NCI-H2171 (cell line): ENCODE measurements around the gene PSMD12.
"Not testable (repeated sequence)": the region's sequence is repeated elsewhere in the genome, so short reads cannot be mapped to it uniquely, and the experiment has no call there.

Experiments
- DNase-seq: peaks from one replicate; lab custom pipeline; 2025; lab: John Stamatoyannopoulos, UW

The PSMD12 gene

DNA sequence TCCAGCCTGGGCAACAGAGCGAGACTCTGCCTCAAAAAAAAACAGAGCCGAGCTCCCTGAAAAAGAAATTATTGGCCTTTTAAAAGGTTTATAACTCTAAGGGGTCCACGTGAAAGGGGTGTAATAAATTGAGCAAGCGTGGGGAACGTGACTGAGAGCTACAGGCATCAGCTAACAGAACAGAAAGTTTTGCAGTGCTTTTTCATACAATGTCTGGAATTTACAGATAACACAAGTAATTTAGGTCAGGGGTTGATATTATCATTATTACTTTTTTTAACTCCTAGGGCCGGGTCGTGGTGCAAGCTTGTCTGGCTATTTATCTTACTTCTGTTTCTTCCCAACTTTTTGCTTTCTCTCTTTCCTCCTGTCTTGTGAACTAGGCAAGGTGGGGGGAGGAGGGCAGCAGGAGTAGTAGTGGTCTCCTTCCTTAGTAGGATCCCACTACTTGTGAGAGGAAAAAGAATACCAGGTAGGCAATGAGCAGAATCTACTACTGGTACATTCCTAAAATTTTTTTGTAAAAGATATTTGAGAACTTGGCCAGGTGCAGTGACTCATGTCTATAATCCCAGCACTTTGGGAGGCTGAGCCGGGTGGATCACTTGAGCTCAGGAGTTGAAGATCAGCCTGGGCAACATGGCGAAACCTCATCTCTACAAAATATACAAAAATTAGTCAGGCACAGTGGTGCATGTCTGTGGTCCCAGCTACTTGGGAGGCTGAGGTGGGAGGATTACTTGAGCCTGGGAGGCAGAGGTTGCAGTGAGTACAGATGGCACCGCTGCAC, 60.7 kb downstream of the PSMD12 start:
- not testable (repeated sequence) for DNase-seq

DNA sequence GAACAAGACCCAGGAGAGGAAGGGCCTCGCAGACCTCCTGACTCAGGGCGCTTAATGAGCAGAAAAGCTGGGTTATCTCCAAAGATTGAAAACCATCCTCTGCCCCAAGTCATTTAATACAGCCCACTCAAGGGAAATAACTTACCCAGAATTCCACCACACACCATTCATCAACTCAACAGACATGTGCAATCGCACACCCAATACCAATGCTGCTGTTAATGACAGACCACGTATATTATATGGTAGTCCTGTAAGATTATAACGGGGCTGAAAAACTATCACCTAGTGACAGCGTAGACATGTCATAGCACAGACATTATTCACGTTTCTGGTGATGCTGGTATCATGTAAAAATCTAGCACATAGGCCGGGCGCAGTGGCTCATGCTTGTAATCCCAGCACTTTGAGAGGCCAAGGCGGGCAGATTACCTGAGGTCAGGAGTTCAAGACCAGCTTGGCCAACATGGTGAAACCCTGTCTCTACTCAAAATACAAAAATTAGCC, 68.9 kb downstream of the PSMD12 start:
- DNase-seq: no peak

DNA sequence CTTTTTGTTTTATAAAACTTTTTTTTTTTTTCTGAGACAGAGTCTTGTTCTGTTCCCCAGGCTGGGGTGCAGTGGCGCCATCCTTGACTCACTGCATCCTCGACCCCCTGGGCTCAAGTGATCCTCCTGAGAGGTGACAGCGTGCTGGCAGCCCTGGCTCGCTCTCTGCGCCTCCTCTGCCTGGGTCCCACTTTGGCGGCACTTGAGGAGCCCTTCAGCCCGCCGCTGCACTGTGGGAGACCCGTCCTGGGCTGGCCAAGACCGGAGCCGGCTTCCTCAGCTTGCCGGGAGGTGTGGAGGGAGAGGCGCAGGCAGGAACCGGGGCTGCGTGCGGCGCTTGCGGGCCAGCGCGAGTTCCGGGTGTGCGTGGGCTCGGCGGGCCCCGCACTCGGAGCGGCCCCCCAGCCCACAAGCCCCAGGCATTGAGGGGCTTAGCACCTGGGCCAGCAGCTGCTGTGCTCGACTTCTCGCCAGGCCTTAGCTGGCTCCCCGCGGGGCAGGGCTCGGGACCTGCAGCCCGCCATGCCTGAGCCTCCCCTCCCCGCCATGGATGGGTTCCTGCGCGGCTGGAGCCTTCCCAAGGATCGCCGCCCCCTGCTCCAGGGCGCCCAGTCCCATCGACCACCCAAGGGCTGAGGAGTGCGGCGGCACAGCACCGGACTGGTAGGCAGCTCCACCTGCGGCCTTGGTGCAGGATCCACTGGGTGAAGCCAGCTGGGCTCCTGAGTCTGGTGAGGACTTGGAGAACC, 71.8 kb downstream of the PSMD12 start:
- no peak for DNase-seq

DNA sequence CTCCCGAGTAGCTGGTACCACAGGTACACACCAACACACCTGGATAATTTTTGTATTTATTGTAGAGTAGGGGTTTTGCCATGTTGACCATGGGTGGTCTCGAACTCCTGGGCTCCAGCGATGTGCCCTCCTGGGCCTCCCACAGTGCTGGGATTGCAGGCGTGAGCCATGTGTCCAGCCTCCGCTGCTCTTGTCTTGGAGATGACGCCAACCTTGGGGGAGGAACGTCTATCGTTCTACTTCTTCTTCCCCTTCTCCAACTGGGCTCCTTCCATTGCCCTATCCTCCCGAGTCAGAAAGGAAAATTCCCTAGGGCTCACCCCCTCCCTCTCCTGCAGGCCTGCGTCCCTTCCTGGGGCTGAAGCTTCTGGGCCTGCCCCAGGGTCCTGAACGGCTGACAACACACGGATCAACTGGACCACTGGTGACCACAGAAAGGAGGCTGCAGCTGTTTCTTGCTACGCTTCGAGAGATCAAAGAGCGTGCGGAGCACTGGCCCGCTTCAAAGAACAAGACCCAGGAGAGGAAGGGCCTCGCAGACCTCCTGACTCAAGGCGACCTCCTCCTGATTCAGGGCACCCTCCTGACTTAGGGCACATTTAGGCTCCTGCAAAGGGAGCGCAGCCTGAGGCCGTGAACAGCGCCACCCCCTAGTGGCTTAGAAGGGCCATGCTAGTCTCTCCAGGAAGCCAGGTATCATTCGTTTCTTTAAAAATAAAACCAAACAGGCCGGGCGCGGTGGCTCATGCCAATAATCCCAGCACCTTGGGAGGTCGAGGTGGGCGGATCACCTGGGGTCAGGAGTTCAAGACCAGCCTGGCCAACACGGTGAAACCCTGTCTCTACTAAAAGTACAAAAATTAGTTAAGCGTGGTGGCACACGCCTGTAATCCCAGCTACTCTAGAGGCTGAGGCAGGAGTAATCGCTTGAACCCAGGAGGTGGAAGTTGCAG, 72.8 kb downstream of the PSMD12 start:
- no peak for DNase-seq

DNA sequence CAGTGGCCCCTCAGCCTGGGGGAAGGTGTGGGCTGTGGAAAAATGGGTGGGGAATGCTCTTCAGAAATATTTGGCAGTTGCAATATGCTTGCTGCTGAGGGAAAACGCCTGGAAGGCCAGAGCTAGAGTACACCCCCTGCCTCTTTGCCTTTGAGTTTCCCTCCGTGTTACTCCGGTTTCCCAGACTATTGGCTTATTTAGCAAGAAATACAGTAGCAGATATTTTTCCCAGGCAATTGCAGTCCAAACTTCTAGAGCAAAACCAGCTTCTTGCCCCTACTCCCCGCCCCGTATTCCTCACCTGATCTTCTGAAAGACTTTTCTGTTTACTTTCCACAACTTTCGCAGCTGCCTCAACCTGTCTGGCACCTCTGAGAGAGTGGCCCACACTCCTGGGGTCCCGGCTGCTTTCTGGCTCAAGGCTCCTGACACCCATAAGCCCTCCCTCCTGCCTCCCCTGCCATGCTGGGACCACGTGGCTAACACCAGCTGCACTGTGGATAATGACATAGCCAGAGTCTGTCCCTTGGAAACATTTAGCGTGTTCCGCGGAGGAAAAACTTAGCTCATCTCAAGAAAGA, 75.6 kb downstream of the PSMD12 start:
- no peak for DNase-seq

DNA sequence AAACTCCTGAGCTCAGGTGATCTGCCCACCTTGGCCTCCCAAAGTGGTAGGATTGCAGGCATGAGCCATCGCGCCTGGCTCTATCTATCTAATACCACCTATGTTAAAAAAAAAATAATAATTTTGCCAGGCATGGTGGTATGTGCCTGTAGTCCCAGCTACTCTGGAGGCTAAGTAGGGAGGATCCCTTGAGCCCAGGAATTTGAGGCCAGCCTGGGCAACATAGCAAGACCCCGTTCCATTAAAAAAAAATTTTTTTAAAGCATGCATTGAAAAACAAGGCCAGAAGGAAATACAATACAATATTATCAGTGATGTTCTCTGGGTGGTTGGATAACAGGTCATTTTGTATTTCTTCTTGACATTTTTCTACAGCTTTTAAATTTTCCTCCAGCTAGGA, 76.1 kb downstream of the PSMD12 start:
- DNase-seq: no peak

DNA sequence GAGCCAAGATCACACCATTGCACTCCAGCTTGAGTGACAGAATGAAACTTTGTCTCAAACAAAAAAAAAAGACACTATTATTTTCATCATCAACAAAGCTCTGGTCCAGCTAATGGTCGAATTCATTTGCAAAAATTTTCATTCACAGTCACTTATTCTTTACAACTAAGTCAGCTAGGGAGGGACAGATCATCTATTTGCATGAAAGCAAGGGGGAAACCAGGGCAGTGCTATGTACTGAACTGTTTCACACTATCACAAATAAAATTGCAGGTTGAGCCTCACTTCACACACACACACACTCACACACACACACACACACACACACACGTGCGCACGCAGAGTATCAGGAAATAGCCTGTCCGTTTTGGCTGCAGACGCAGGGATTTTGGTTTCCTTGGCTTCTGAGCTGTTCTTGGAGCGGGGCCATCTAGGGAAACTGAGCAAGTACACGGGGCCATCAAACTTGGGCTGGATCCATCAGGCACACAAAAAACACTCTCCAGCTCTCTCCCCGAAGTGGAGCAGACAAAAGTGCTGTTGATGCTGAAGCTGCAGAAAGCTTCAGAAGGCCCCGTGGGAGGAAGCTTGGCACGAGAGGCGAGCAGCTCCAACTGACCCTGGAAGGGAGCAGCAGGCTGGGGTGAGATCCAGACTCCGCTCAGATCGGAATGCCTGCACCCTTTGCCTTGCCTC, 77.0 kb downstream of the PSMD12 start:
- DNase-seq: no peak
